ENCODE data around the gene MARK3.

The MARK3 gene

DNA sequence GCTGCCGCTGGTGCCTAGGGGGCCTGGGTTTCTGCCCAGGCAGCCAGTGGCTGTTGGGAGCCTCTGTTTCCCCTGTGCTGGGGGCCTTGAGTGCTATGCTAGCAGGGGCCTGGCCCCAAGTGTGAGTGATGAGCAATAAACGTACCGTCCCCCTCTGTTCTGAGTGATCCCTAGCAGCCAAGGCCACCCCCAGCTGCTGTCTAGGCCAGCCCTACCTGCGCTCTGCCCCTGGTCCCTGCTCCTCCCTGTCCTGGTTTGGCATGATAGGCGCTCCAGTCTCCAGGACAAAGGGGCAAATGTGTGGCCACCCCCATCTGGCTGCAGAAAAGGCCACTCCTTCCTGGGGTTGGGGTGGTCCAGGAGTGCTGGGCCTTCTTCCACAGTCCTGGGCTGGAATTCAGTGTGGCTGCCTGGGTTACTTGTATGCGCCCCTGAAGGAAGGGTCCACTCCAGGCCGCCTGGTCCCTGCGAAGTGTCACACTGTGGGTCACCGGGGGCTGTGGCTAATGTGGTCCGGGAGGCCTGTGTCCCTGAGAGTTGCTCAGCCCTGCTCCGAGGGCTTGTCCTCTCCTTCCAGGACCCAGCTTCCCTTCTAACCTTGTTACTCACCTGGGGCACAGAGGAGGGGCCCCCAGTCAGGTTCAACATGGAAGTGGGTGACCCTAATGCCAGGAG lies 150.8 kb downstream of the MARK3 start:
- TF ChIP-seq, protein P1, sequence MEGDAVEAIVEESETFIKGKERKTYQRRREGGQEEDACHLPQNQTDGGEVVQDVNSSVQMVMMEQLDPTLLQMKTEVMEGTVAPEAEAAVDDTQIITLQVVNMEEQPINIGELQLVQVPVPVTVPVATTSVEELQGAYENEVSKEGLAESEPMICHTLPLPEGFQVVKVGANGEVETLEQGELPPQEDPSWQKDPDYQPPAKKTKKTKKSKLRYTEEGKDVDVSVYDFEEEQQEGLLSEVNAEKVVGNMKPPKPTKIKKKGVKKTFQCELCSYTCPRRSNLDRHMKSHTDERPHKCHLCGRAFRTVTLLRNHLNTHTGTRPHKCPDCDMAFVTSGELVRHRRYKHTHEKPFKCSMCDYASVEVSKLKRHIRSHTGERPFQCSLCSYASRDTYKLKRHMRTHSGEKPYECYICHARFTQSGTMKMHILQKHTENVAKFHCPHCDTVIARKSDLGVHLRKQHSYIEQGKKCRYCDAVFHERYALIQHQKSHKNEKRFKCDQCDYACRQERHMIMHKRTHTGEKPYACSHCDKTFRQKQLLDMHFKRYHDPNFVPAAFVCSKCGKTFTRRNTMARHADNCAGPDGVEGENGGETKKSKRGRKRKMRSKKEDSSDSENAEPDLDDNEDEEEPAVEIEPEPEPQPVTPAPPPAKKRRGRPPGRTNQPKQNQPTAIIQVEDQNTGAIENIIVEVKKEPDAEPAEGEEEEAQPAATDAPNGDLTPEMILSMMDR (IDR thresholded peaks at IDR 0.05), result no peak

DNA sequence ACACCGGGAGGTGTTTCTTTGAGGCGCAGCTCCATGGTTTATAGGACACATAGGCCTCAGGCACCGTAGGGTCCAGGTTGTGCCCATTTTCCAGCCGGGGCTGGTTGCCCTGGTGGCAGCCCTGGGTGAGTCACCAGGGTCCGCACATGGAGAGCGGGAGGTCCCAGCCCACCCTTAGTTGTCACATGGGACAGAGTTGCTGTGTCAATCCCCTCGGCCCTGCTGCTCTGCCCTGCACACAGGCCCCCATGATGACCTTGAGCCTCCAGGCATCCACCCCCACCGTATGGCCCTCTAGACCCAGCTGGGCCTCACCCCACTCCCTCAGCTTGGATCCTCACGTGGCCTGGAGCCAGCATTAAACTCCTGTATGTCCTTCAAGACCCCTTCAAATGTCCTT lies 151.5 kb downstream of the MARK3 start:
- TF ChIP-seq, protein P1 (IDR thresholded peaks at IDR 0.05), result no peak

DNA sequence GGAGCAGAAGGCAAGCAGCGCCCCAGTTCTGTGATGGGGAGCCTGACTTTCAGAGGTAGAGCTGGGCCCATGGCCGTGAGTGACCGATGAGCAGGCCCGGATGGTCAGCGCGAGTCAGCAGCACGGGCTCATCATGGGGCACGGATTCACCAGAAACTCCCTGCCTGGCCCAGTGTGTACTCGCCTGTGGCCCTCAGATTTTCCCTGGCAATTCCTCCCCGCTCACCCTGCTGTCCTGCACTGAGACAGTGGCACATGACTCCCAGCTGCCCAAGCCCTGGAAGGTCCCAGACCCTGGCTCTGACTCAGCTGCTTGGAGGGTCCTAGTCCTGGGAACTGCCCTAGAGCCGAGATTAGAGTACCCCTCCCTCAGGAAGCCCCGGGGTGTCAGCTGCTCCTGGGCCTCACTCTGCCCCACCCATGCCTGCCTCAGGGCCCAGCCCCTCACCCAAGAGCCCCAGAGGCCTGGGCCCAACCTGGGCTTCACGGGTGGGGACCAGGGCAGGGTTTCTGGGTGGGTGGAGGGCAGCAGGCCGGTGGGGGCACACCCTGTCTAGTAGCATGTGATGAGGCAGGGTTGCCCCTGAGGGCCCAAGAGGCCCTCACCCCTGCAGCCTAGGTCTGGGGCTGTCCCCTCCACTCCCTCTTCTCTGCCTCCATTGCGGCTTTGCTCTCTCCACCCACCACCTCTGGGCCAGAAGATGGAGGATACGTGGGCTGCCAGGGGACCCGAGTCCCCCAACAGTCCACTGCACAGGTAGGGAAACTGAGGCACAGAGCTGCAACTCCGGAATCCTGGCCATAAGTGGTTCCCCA lies 152.2 kb downstream of the MARK3 start:
- TF ChIP-seq, protein P1 (IDR thresholded peaks at IDR 0.05), result no peak

DNA sequence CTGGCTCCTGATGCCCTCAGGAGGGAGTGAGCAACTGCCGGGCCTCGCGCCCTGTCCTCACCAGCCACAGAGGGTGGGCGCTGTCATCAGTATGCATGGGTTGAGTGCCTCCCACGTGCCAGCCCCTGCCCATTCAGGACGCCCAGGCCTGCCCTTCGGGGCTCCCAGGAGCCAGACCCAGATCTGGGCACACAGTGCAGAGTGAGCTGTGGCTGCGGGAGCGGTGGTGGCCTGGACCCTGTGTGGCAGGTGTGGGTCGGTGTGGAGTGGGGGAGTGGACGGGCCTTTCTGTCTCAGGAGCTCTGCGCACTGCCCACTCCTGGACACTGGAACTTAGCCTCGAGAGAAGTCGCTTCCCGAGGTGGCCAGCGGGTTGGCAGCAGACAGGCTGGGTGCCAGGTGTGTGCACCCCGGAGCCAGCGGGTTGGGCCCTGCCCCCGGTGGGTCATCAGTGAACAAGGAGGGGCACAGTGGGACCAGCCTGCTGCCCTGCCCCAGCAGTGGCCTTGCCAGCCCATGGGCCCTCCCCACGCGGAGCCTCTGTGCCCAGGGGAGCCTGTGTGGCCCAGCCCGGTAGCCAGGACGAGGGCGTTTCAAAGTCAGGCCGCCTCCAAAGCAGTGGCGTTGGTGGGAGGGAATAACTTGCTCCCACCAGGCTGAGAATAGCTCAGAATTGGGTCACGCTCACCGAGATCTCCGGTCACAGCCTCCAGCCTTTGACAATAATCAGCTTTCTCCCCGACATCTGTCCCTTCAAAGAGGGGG lies 153.3 kb downstream of the MARK3 start:
- TF ChIP-seq, protein P1 (IDR thresholded peaks at IDR 0.05), result no peak

DNA sequence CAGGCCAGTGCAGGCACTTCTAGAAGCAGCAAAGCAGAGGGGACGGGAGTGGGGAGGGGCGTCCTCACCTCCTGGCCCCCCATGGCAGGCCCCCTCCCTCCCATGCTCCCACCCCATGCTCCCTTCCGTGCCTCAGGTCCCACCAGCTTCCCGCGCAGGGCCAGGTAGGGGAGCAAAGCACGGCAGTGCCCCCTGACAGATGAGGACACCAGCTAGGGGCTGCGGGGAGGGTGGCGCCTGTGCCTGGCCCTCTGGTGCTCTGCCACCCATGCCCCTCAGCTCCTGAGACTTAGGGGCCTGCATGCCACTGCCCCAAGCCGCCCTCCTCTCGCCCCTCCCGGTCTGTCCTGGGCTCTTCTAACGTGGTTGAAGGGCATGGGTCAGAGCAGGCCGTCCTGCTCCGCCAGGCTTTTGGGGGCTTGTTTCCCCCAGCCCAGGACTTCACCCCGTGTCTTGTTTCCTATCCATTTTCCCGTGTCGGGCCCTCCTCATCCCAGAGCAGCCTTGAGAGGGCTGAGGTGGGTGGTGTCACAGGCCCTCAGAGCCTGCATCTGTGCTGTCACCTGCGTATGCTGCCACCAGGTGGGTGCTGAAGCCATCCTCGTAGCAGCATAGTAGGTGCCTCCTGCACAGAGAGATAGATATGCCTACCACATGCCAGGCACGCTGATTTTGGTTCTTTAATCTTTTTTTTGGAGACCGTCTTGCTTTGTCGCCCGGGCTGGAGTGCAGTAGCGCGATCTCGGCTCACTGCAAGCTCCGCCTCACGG lies 154.0 kb downstream of the MARK3 start:
- TF ChIP-seq, protein P1 (IDR thresholded peaks at IDR 0.05), result no peak

DNA sequence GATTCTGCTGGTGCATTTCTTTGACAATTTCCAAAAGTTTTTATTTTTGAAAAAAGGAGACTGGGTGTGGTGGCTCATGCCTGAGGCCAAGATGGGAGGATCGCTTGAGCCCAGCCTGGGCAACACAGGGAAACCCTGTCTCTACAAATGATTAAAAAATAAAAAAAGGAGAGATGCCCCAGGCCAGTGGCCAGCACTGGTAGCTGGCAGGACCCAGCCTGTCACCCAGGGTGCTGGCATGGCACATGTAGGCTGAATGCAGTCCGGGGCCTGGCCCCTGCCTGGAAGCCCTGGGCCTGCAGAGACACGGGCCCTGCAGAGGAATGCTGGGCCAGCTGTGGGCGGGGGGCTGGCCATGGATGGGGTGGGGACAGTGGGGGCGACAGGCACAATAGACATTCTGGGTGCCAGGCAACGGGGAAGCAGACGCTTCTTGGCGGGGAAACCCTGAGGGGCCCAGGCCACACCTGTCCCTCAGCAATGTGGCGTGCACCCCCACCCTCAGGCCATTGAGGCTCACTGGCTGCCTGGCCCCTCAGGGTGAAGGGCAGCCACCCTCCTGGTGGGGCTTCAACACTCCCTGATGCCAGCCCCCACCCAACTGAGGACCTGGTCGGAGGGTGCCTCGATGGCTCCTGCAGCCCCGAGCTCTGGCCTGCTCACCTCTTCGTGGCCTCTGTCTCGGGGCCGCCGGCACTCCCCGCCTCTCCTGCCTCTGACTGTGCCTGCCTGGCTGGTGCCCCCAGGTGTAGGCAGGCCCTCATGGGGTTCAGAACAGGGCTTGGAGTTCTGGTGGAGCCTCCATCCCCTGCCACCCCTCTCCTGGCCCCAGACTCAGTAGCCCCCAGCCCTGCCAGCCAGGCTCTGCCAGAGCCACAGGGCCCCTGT lies 155.8 kb downstream of the MARK3 start:
- TF ChIP-seq, protein P1 (IDR thresholded peaks at IDR 0.05), result no peak

Data from LNCAP (cell line).